Gastrocnemius medialis (tissue), 4 donors: ENCODE data around the gene UPB1. TPM values are rescaled to one million over a fixed set of nuclear protein-coding genes. Genes with fewer than 3 reads are reported as not detected.
A peak's percentile ranks its signal among the peaks of the same experiment; 100 is the strongest.

Source experiments
- ATAC-seq, 2 donors: fragments of 150-250 bp; one replicate each; pipeline ENCODE4 v1.9.1; 2016
- DNase-seq, 2 donors: peaks; one replicate each; pipeline ENCODE4 v3.0.0-alpha.2; 2019
- H3K27ac ChIP-seq, 4 donors: fragments of 200-600 bp; sonication (generic); 1 replicate in 1 of 4; 2 replicates in 3 of 4; pipeline ENCODE4 v1.5.1; 2016 to 2018; ENCODE audit warnings: mild to moderate bottlenecking in 2 of 4, moderate library complexity in 1 of 4
- H3K27me3 ChIP-seq, 3 donors: fragments of 200-600 bp; sonication (generic) in 2 of 3; 1 replicate in 1 of 3; 2 replicates in 2 of 3; pipeline versions ENCODE4 v1.5.1 to v1.6.0; 2016 to 2019; ENCODE audit warnings: mild to moderate bottlenecking in 1 of 3, moderate library complexity in 1 of 3
- H3K36me3 ChIP-seq, 2 donors: fragments of 200-600 bp; sonication (generic) in 1 of 2; one replicate each; pipeline ENCODE4 v1.5.1; 2017 to 2018
- H3K4me1 ChIP-seq, 2 donors: fragments of 200-600 bp; sonication (generic) in 1 of 2; one replicate each; pipeline ENCODE4 v1.5.1; 2016 to 2017; ENCODE audit warnings: mild to moderate bottlenecking in 2 of 2
- H3K4me3 ChIP-seq, 4 donors: fragments of 200-600 bp; sonication (generic) in 3 of 4; 1 replicate in 1 of 4; 2 replicates in 3 of 4; pipeline ENCODE4 v1.5.1; 2016 to 2019; ENCODE audit warnings: mild to moderate bottlenecking in 2 of 4
- H3K9me3 ChIP-seq, 3 donors: fragments of 200-600 bp; sonication (generic) in 2 of 3; 1 replicate in 1 of 3; 2 replicates in 2 of 3; pipeline ENCODE4 v1.5.1; 2016 to 2019
- CTCF ChIP-seq, 5 experiments: fragments of 450-650 bp in 3 of 5; fragments of 200-600 bp in 2 of 5; sonication (generic) in 2 of 5; IDR thresholded peaks in 4 of 5; conservative IDR thresholded peaks in 1 of 5; 1 replicate in 4 of 5; 2 replicates in 1 of 5; pipeline ENCODE4 v1.5.1; 2016 to 2019; ENCODE audit warnings: antibody characterized with exemption in 5 of 5, mild to moderate bottlenecking in 3 of 5, moderate library complexity in 3 of 5
- POLR2A ChIP-seq, 2 donors: fragments of 450-650 bp; IDR thresholded peaks; one replicate each; pipeline ENCODE4 v1.6.1; 2017; ENCODE audit warnings: antibody characterized with exemption in 2 of 2, mild to moderate bottlenecking in 2 of 2, moderate library complexity in 2 of 2
- in situ Hi-C, 4 donors: fragments of 200-750 bp; cut with MboI; loops; one replicate each; pipeline versions ENCODE4 v1.15.0 to v1.8.0; 2017; ENCODE audit warnings: low sequenced_read_pairs in 4 of 4
- intact Hi-C: fragments of 100-400 bp; cut with DNase I; formaldehyde crosslinking; loops from one replicate; pipeline ENCODE4 v1.15.1; 2023; ENCODE audit warnings: low total_unique reads
- total RNA-seq, 4 donors: library from RNA; depleted of rRNA; stranded (reverse); fragments of >200 nt; gene quantifications; one replicate each; pipeline versions ENCODE4 v1.1.0 to v1.2.3, GENCODE V29; 2016

The UPB1 gene
- total RNA-seq, 4 donors from 2014 or later: 0.20 to 0.25 (median 0.22) TPM

DNA sequence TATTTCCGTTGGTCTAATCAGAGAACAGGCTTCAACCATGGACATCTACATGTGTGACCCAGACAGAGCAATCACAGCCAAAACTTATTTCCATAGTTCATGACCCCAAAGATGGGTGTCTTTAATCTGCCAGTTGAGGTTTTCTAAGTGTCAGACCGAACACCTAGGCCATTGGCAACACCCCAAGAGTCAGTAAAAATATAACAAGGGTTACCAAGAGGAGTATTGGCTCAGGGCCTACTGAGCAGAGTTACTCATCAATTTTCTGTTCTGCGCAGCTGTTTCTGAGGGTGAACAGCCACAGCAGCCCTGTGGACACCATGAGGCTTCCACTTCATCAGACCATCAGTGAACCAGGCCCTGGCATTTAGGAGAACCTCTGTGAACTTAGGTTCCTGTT lies 41.0 kb downstream of the UPB1 start:
- DNase-seq (no peak), ATAC-seq (no peak)
- Histone ChIP-seq H3K36me3 (peaks cover 0 to 8% of the 10 kb centered on the region in 2 donors), H3K27ac (no peak overlapping the region), H3K9me3 (no peaks in the 10 kb centered on the region), H3K27me3 (no peaks in the 10 kb centered on the region), H3K4me3 (no peak overlapping the region), H3K4me1 (peaks cover 12 to 26% of the 10 kb centered on the region in 2 donors)
- TF ChIP-seq POLR2A (IDR thresholded peaks at IDR 0.05) (no peak), CTCF (IDR thresholded peaks at IDR 0.05 in 4 of 5, conservative IDR thresholded peaks at IDR 0.05 in 1 of 5) (no peak)
- intact Hi-C loops (no loop called here), in situ Hi-C loops (no loop called here)

DNA sequence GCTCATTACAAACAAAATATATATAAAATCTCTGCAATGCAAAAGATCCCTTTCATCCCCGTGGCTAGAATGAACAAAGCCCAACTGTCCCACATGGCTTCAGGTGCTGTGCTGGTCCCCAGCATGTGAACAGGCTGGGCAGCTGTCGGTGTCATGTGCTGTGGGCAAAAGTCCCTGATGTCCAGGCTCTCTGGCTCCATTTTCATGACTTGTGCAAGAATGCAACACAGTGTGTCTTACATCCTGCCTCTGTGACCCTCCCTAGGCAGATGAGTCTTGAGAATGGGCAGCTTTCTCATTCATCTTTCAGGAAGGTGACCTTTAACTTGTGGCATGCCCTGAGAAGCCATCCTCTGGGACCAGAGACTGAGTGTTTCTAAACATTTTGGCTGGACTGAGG lies 45.3 kb downstream of the UPB1 start:
- Histone ChIP-seq H3K9me3 (no peaks in the 10 kb centered on the region), H3K27me3 (no peaks in the 10 kb centered on the region), H3K4me1 (peaks cover 50 to 69% of the 10 kb centered on the region in 2 donors), H3K36me3 (peaks cover 0 to 35% of the 10 kb centered on the region in 2 donors), H3K4me3 (no peak overlapping the region), H3K27ac (peak overlapping the region; percentile 86 to 90 (median 89))
- in situ Hi-C loops (no loop called here), intact Hi-C loops (loop anchor here (2.0 kb wide), 1 partner anchor 24 kb away; no protein-coding TSS in a partner anchor)
- DNase-seq (peak; percentile 82 to 90), ATAC-seq (peak; percentile 93 to 95)
- TF ChIP-seq POLR2A (IDR thresholded peaks at IDR 0.05) (no peak), CTCF (IDR thresholded peaks at IDR 0.05 in 4 of 5, conservative IDR thresholded peaks at IDR 0.05 in 1 of 5) (peak in 1 of 5 experiments; percentile 18)

- Histone ChIP-seq H3K27me3 (no peaks in the 10 kb centered on the region), H3K9me3 (no peaks in the 10 kb centered on the region), H3K27ac (peak overlapping the region; percentile 86 to 90 (median 89)), H3K36me3 (peaks cover 0 to 44% of the 10 kb centered on the region in 2 donors), H3K4me3 (no peak overlapping the region), H3K4me1 (peaks cover 52 to 66% of the 10 kb centered on the region in 2 donors)
- TF ChIP-seq CTCF (IDR thresholded peaks at IDR 0.05 in 4 of 5, conservative IDR thresholded peaks at IDR 0.05 in 1 of 5) (no peak), POLR2A (IDR thresholded peaks at IDR 0.05) (no peak)
- ATAC-seq (no peak), DNase-seq (no peak)
- intact Hi-C loops: loop anchor here (2.0 kb wide), 1 partner anchor 23 kb away; no protein-coding TSS in a partner anchor
- in situ Hi-C loops: no loop called here
Observed at GRCh38 chr22:24541681-24542515, 46.8 kb downstream of the UPB1 start.

GRCh38 chr22:24542641-24543040 lies 47.5 kb downstream of the UPB1 start:
- TF ChIP-seq POLR2A (IDR thresholded peaks at IDR 0.05) (no peak), CTCF (IDR thresholded peaks at IDR 0.05 in 4 of 5, conservative IDR thresholded peaks at IDR 0.05 in 1 of 5) (peak in 4 of 5 experiments; percentile 27 to 58 (median 33))
- Histone ChIP-seq H3K27me3 (no peaks in the 10 kb centered on the region), H3K9me3 (no peaks in the 10 kb centered on the region), H3K36me3 (peaks cover 0 to 51% of the 10 kb centered on the region in 2 donors), H3K4me1 (peaks cover 52 to 66% of the 10 kb centered on the region in 2 donors), H3K27ac (peak overlapping the region; percentile 86 to 90 (median 89)), H3K4me3 (no peak overlapping the region)
- ATAC-seq: peak; percentile 42 to 57
- peak; percentile 49 to 80 for DNase-seq
- intact Hi-C loops (no loop called here), in situ Hi-C loops (no loop called here)
